Measurements from ENCODE around the gene FEZF2.

The FEZF2 gene

GRCh38 chr3:62373215-62373614, at the start of gene FEZF2:
Gene FEZF2 (minus strand): TSS chr3:62373550. CDS start chr3:62372868, 682 bp downstream.
- no peak for DNase-seq

- no peak for DNase-seq
Observed at GRCh38 chr3:62421207-62421606, 47.9 kb upstream of the FEZF2 start.

- no peak for DNase-seq
Observed at GRCh38 chr3:62416144-62416543, 42.8 kb upstream of the FEZF2 start.

- DNase-seq = no peak
Observed at GRCh38 chr3:62415312-62415801, 42.0 kb upstream of the FEZF2 start.

- DNase-seq = no peak
Observed at GRCh38 chr3:62414786-62415185, 41.4 kb upstream of the FEZF2 start.

- DNase-seq = no peak
Observed at GRCh38 chr3:62413687-62414086, 40.3 kb upstream of the FEZF2 start.

GRCh38 chr3:62406945-62407344, 33.6 kb upstream of the FEZF2 start:
- no peak for DNase-seq

- DNase-seq = no peak
Observed at GRCh38 chr3:62405566-62405965, 32.2 kb upstream of the FEZF2 start.

GRCh38 chr3:62405135-62405534, 31.8 kb upstream of the FEZF2 start:
- DNase-seq = no peak

- DNase-seq = no peak
Observed at GRCh38 chr3:62404321-62404720, 31.0 kb upstream of the FEZF2 start.

GRCh38 chr3:62403765-62404164, 30.4 kb upstream of the FEZF2 start:
- DNase-seq = no peak

GRCh38 chr3:62392626-62393292, 19.4 kb upstream of the FEZF2 start:
- DNase-seq = no peak

- no peak for DNase-seq
Observed at GRCh38 chr3:62387251-62387650, 13.9 kb upstream of the FEZF2 start.

- no peak for DNase-seq
Observed at GRCh38 chr3:62379321-62379798, 6.0 kb upstream of the FEZF2 start.

- no peak for DNase-seq
Observed at GRCh38 chr3:62378921-62379320, 5.6 kb upstream of the FEZF2 start.

GRCh38 chr3:62378311-62378789, 5.0 kb upstream of the FEZF2 start:
- no peak for DNase-seq

GRCh38 chr3:62376906-62377877, 3.8 kb upstream of the FEZF2 start:
- no peak for DNase-seq

- DNase-seq = no peak
Observed at GRCh38 chr3:62376454-62376720, 3.0 kb upstream of the FEZF2 start.

- no peak for DNase-seq
Observed at GRCh38 chr3:62375655-62376453, 2.5 kb upstream of the FEZF2 start.

- no peak for DNase-seq
Observed at GRCh38 chr3:62374341-62375218, 1.2 kb upstream of the FEZF2 start.

GRCh38 chr3:62373714-62374333, 474 bp upstream of the FEZF2 start:
- no peak for DNase-seq
